ENCODE results near the gene GAB2. TPM values are rescaled to one million over a fixed set of nuclear protein-coding genes. Genes with fewer than 3 reads are reported as not detected.

GAB2 gene
- total and polyA plus RNA-seq, 2 of the 4 experiments (the other 2 are of a cell fraction) = 3.3 to 5.9 TPM

DNA sequence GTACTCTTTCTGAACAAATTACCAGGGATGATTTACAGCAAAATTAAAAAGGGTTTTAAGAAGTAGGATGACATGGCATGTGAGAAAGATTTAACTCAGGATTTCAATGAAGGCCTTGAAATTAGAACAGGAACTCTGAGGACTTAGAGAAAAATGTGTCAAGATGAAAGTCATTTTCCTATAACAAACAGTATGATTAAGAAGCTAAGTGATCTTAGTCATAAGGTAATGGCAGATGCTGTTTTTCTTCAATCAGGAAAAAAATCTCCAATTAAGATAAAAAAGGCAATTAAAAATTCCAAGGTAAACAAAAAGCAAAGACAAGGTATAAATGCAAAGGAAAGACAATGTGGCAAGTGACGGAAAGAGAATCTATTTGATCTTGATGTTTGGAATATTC is 73.5 kb downstream of the GAB2 start:
- Histone ChIP-seq H2AK5ac (ENCODE audit: low read depth, low read length) (no peak overlapping the region), H2BK120ac (ENCODE audit: low read depth, low read length) (no peak overlapping the region), H3K4ac (ENCODE audit: low read depth, low read length) (no peak overlapping the region), H2AFZ (replicated peaks; ENCODE audit: low read length, poor library complexity) (no peak overlapping the region), H2AK9ac (replicated peaks; ENCODE audit: low read depth, low read length, poor library complexity) (no peak overlapping the region), H4K20me1 (ENCODE audit: insufficient read depth, low read length) (no peaks in the 10 kb centered on the region; the same call in 1 of the 2 replicates), H3K4me2 (ENCODE audit: low read depth, low read length) (no peak overlapping the region), H4K8ac (ENCODE audit: low read depth in 2 of 2, low read length in 2 of 2) (no peak overlapping the region), H3K9me1 (ENCODE audit: insufficient read depth, low read length) (no peaks in the 10 kb centered on the region), H2BK15ac (ENCODE audit: low read depth, low read length) (no peak overlapping the region), H3K27ac (ENCODE audit: insufficient read depth, low read length) (no peak overlapping the region), H3K56ac (ENCODE audit: extremely low read depth, insufficient read depth, low read length) (no peak overlapping the region), H3K9me3 (ENCODE audit: control insufficient read depth, insufficient read depth, low read length) (no peaks in the 10 kb centered on the region), H3K36me3 (ENCODE audit: control insufficient read depth, insufficient read depth, low read length) (no peaks in the 10 kb centered on the region), H4K5ac (ENCODE audit: low read depth, low read length) (no peak overlapping the region), H3K4me1 (ENCODE audit: control insufficient read depth, insufficient read depth, low read length) (peaks cover 2% of the 10 kb centered on the region; the same call in 1 of the 2 replicates), H3K23ac (ENCODE audit: low read depth, low read length) (no peak overlapping the region), H3K4me3 (ENCODE audit: insufficient read depth, low read depth, low read length) (no peak overlapping the region), H3K79me1 (ENCODE audit: low read depth in 1 of 2, low read length in 2 of 2) (peaks cover 12 to 25% of the 10 kb centered on the region in 2 experiments), H4K91ac (ENCODE audit: insufficient read depth, low read depth, low read length) (no peak overlapping the region), H3K14ac (replicated peaks; ENCODE audit: low read depth, low read length) (no peak overlapping the region), H2BK20ac (ENCODE audit: low read depth, low read length) (no peak overlapping the region), H3K18ac (ENCODE audit: low read depth, low read length) (no peak overlapping the region), H2BK5ac (ENCODE audit: low read depth, low read length, poor library complexity, severe bottlenecking) (no peak overlapping the region), H3K9ac (ENCODE audit: low read depth, low read length) (no peak overlapping the region), H3K27me3 (ENCODE audit: control insufficient read depth, insufficient read depth, low read length) (no peaks in the 10 kb centered on the region)
- no peak for TF ChIP-seq MAZ (IDR thresholded peaks at IDR 0.05; ENCODE audit: borderline replicate concordance, low read depth, low read length)
- TF ChIP-seq USF2 (IDR thresholded peaks at IDR 0.05; ENCODE audit: low read depth, low read length) = no peak
- no peak for TF ChIP-seq RAD21 (IDR thresholded peaks at IDR 0.05; ENCODE audit: low read length)
- no peak for TF ChIP-seq CTCF (conservative IDR thresholded peaks at IDR 0.05; ENCODE audit: low read depth, low read length)
- TF ChIP-seq RCOR1 (IDR thresholded peaks at IDR 0.05; ENCODE audit: insufficient replicate concordance, low read length) = no peak
- no peak for TF ChIP-seq POLR2A (IDR thresholded peaks at IDR 0.05; ENCODE audit: low read depth, low read length)
- TF ChIP-seq NFE2L2 (IDR thresholded peaks at IDR 0.05; ENCODE audit: low read depth, low read length) = no peak
- no peak for TF ChIP-seq MXI1 (IDR thresholded peaks at IDR 0.05; ENCODE audit: borderline replicate concordance, low read depth, low read length)
- no peak for TF ChIP-seq MAFK (IDR thresholded peaks at IDR 0.05; ENCODE audit: low read depth, low read length)
- TF ChIP-seq FOS (IDR thresholded peaks at IDR 0.05; ENCODE audit: low read depth, low read length) = no peak
- TF ChIP-seq SMC3 (IDR thresholded peaks at IDR 0.05; ENCODE audit: low read depth, low read length) = no peak
- no peak for TF ChIP-seq RFX5 (IDR thresholded peaks at IDR 0.05; ENCODE audit: low read depth, low read length)
- POLR2A ChIA-PET (ENCODE audit: unreplicated experiment) = no interaction called here
- dilution Hi-C loops (cut with HindIII; ENCODE audit: low sequenced_read_pairs, unreplicated experiment) (no loop called here), intact Hi-C loops (cut with micrococcal nuclease) (no loop called here), in situ Hi-C loops (cut with MboI; ENCODE audit: low sequenced_read_pairs) (no loop called here)
- no peak for ATAC-seq (ENCODE audit: low read depth)
- BruUV-seq (replicated peaks) = no TSS peak
- CTCF ChIA-PET = interaction anchor here (1.1 kb wide), 1 partner anchor 22 kb away, joined by 4 read pairs; no protein-coding TSS in a partner anchor
- no peak for DNase-seq
- WGBS, 2 experiments (ENCODE audit: extremely low coverage in 2 of 2, insufficient read length in 1 of 2) = no CpG with 5 or more reads among the region's 1 CpG

Data from IMR-90 (cell line).